Breast epithelium (tissue), 3 donors: Measurements from ENCODE around the gene RIN1.

ENCODE experiments used
- POLR2A ChIP-seq: fragments of 450-650 bp; IDR thresholded peaks from one replicate; pipeline ENCODE4 v1.6.1; 2016; ENCODE audit warnings: antibody characterized with exemption, mild to moderate bottlenecking, moderate library complexity
- TF ChIP-seq, protein P1 (sequence below), 3 donors: fragments of 450-650 bp; IDR thresholded peaks; one replicate each; pipeline ENCODE4 v1.5.1; 2016 to 2017; ENCODE audit warnings: antibody characterized with exemption in 3 of 3, mild to moderate bottlenecking in 3 of 3, moderate library complexity in 3 of 3

DNA sequence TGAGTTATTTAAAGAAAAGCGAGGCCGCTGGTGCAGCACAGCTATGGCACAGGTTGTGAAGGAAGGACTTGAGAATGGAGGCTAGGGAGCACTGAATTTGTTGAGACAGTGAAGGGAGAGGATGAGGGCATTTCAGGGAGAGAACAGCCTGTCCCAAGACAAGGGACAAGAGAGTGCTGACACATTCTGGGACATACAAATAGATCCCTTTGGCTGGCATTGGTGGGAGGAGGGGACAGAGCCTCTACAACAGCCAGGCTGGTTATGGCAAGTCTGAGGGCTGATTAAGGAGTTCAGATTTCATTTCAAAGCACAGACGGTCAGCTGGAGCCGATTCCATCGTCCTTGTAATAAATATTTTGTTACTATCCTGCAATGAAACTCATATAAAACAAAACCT is 37.0 kb upstream of the RIN1 start:
- no peak for TF ChIP-seq POLR2A
- TF ChIP-seq, protein P1, sequence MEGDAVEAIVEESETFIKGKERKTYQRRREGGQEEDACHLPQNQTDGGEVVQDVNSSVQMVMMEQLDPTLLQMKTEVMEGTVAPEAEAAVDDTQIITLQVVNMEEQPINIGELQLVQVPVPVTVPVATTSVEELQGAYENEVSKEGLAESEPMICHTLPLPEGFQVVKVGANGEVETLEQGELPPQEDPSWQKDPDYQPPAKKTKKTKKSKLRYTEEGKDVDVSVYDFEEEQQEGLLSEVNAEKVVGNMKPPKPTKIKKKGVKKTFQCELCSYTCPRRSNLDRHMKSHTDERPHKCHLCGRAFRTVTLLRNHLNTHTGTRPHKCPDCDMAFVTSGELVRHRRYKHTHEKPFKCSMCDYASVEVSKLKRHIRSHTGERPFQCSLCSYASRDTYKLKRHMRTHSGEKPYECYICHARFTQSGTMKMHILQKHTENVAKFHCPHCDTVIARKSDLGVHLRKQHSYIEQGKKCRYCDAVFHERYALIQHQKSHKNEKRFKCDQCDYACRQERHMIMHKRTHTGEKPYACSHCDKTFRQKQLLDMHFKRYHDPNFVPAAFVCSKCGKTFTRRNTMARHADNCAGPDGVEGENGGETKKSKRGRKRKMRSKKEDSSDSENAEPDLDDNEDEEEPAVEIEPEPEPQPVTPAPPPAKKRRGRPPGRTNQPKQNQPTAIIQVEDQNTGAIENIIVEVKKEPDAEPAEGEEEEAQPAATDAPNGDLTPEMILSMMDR (IDR thresholded peaks at IDR 0.05): no peak
